ENCODE results near the gene OR51M1.

The OR51M1 gene

DNA sequence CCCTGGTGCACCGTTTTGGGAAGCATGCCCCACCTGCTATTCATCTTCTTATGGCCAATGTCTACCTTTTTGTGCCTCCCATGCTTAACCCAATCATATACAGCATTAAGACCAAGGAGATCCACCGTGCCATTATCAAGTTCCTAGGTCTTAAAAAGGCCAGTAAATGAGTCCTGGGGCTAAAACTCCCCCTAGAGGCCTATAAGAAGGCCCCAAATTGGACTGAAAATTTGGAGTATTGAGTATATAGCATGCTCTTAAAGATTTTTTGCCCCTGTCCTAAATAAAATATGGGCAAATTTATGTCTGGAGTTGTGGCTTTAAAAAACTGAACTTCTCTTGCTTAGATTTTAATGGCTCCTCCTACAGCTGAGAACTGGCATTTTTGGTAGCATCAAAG lies 6.6 kb downstream of the OR51M1 start:
- no peak for DNase-seq (ENCODE audit: low read depth)

GRCh38 chr11:5394091-5394490 lies 10.5 kb downstream of the OR51M1 start:
- no peak for DNase-seq (ENCODE audit: low read depth)

DNA sequence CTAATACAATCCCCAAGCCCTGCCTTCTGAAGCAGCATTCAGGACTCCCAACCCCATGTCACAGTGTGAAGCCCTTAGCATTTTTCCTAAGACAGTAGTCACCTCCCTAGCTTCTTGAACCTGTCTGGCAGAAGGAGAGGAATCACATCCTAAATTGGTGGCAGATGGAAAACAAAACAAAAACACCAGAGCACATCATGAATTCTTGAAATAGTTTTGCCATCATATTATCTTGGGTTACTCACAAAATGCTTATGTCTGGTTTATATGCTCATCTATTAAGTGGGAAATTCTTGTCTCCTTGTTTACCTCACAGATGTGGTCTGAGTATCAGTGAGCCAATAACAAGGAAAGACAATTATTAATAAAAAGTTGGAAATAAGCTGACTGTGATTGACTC lies 15.3 kb downstream of the OR51M1 start:
- DNase-seq (ENCODE audit: low read depth): no peak

DNA sequence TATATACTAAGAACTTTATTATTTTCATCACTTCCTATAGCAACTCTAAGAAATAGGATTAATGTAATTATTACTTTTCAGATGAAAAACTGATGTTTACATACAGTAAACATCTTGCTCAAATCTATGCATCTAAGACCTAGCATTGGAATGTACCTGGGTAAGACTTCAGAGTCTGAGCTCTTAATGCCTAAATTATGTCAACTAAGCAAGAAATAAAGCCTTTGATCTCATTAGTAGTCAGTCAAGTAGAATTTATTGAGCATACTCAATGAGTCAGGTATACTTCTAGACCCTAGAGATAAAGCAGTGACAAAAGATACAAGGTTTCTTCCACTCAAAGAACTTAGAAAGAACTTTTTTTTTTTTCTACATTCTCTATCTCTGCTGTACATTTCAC lies 21.6 kb downstream of the OR51M1 start:
- no peak for DNase-seq (ENCODE audit: low read depth)

DNA sequence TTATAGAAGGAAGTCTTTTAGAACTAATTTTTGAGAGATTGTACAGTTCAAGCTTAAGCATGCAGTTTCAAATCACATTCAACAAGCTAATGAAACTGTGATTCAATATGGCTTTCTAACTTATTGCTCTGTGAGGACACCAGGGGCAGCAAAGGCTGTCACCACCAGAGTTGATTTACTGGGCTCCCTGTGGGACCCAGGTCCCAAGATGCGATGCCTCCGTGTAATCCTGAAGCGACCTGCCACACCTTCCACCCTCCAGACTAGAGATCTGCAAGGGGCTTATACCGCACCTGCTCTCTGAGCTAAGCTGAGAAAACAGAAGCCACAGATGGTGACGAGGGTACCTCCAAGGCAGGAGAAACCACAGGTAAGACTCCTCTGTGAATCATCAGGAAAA lies 37.4 kb downstream of the OR51M1 start:
- DNase-seq (ENCODE audit: low read depth): no peak

DNA sequence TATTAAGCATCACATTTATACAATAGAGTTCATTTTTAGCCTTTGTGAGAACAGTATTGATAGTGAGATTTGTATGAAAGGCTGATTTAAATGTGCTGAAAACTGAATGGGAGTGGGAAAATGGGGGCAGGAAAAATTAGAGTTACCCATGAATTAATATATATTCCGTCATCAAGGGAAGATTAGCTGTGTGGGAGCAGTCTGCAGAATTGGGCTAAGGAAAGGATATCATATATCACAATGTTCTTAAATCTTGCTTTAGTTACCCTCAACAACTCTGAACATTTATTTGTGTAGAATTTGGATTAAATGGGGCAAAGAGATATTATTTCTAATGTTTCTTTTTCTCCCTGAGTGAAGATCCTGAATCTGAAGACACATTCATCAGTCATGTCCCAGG lies 38.2 kb downstream of the OR51M1 start, which contains the start of gene OR51Q1:
OR51Q1 (plus strand) TSS at position 301 of the 400 bp plus-strand sequence; CDS start at position 391, 90 bp downstream.
- no peak for DNase-seq (ENCODE audit: low read depth)

DNA sequence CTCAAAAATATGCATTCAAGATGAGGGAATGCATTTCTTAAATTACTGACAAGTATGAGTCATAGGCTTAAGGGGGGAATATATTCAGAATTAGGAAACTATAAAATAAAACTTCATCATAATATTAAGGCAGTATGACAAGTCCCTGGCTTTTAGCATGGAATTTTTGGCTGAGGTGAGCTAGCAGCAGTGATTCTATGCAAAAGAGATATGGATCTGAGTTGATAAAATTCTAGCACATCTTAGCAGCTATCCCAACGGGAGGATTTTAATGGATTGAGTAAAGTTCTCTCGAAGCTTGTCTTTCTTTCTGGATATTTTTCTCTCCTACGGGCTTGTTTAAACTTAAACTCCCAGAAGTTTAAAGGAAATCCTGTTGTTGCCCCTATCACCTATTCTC lies 39.5 kb downstream of the OR51M1 start:
- no peak for DNase-seq (ENCODE audit: low read depth)

GRCh38 chr11:5441414-5441813 lies 57.8 kb downstream of the OR51M1 start, which contains the start of gene OR51I1:
Gene OR51I1, minus strand, starts transcription at chr11:5441514. Its CDS starts 0 bp downstream, at chr11:5441514.
- DNase-seq (ENCODE audit: low read depth): no peak

Measured in fibroblast of gingiva (primary cell).